GM21367 (cell line): ENCODE results near the gene BIRC7.

Experiments
- ATAC-seq: cut with Tn5 transposase; IDR thresholded peaks from one replicate; pipeline ENCODE4 v1.9.1; 2021; ENCODE audit not compliant: unreplicated experiment

BIRC7 gene, protein sequence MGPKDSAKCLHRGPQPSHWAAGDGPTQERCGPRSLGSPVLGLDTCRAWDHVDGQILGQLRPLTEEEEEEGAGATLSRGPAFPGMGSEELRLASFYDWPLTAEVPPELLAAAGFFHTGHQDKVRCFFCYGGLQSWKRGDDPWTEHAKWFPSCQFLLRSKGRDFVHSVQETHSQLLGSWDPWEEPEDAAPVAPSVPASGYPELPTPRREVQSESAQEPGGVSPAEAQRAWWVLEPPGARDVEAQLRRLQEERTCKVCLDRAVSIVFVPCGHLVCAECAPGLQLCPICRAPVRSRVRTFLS

DNA sequence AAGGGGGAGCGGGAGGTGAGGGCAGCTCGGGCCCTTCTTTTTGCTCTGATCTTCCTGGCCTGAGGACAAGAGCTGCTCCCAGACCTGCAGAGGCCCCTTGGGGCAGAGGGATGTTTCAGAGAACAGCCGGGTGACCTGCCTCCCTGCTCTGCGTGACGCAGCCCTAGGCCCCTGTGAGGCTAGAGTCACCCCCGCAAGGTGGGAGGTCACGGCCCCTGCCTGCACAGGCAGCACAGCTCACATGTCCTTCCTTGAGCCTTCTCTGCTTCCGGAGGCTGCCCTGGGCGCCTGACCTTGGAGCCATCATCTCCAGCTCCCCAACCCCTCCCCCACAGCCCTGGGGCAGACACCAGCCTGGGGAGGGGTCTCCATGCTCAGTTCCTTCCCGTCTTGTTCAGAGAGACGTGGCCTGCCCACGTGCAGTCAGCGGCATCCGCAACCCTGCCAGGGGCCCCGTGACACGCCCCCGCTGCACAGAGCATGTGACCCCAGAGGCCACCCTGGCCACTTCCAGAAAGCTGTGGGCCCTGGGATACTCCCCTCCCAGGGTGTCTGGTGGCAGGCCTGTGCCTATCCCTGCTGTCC, at the start of gene BIRC7:
Gene BIRC7, plus strand, starts transcription at position 507 of the 585 bp plus-strand sequence. CDS start 192 bp downstream, outside the sequence.
- ATAC-seq, result no peak

DNA sequence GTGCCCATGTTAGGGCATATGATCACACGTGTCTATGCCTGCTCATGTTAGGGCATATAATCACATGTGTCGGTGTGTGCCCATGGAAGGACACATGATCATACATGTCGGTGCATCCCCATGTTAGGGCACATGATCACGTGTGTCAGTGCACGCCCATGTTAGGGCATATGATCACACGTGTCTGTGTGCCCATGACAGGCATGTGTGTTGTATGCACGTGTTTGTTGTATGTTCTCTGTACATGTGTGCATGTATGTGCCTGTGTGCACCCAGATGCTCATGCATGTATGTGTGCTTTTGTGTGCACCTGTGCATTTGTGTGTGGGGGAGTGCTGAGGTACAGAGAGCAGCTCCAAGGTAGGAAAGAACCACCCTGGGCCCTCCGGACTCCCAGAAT, 49.6 kb upstream of the BIRC7 start:
- no peak for ATAC-seq

DNA sequence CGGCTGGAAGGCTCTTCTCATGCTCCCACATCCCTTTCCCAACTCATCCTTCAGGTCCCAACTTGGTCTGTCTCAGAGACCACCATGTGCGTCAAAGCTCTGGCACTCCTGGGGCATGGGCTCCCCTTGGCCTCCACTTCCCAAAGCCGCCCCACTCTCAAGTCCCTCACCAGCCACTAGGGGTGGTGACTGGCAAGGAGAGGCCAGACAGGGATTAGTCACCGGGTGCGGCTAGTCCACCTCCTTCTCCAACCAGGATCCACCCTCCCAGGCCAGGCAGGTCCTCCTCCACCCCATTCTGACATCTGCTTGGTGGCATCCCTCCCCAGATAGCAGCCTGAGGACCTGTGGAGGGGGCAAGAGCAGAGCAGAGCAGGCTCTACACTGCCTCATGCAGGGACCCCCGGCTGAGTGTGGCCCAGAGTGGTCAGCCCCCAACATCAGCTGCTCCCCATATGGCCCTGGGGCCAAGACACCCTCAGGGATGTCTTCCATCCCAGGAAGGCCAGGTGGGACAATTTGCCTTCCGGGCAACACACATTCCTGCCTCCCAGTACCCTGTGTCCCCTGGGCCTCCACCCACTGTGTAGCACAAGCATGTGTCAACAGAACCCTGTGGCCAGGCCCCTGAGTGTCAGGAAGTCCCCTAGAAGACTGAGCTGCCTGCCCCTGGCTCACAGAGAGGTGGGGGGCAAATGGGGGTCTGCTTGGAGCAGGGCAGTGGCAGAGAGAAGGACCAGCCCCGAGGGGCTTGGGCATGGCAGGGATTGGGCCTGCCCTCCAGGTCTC, 49.0 kb upstream of the BIRC7 start:
- ATAC-seq, result no peak

DNA sequence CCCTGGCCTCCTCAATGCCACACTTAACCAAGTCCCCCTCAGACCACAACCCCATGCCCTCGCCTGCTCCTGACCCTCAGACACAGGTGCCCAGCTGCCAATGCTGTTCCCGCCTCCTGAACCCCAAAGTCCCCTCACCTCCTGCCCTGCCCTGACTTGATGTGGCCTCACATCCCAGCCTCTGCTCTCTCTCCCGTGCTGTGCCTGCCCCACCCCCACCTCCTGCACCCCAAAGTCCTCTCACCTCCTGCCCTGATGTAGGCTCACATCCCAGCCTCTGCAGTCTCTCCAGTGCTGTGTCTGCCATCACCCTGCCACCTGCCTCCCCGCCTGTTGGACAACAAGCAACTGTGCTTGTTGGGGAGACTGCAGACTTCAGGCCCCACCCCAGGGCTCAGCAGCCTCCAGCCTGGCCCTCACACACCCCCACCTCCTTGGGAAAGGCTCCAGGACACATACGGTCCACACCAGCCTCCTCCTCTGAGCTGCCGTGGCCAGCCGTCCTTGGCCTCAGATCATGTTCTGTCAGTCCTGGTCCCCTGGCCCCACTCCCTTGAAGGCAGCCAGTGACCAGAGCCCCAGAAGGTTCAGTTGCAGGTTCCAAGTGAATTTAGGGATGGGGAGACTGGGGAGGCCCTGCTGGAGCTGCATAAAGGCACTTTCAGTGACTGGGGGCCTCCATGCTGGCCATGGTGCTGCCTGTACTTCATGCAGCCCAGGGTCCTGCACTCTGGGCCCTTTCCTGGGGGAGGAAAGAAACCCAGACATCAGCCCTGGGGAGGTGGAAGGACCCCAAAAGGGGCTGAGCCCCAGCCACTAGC, 48.2 kb upstream of the BIRC7 start:
- no peak for ATAC-seq

DNA sequence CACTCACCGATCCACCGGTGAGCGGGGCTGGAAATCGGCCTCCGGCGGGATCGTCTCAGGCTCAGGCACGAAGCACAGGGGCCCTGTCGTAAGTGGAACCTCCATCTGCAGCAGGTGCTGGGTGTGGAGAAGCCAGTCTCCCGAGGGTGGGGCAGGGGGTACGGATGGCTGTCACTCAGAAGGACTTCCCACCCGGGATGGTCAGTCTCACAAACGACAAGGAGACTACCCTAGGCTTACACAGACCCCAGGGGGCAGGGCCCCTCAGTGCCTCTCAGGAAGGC, 47.6 kb upstream of the BIRC7 start:
- ATAC-seq, result no peak

DNA sequence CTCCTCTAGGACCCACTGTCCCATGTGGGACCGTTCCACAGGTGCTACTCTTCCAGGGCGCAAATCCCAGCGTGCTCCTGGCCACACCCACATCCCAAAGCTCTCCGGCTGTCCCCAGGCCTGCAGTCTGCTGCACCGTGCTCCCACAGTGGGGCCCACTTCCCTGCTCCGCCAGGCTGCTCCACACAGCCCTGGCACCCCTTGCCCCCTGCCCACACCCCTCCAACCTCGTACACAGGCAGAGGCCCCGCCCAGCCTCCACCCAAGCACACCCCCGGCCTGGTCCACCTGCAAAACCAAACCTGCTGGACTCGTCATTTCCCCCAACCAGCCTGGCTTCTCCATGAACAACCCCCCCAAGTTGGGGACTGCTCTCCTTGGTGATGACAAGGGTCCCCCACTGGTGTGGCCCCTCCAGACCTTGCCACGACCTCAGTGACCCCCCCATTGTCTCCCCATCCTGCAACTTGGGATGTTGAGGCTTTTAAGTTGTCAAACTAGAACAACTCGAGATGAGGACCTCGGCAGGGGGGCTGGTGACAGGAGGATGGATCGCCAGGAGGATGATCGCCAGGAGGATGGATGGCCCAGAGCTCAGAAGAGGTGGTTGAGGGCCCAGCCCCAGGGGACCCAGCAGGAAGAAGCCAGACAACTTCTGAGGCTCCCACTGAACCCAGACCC, 46.9 kb upstream of the BIRC7 start:
- no peak for ATAC-seq

DNA sequence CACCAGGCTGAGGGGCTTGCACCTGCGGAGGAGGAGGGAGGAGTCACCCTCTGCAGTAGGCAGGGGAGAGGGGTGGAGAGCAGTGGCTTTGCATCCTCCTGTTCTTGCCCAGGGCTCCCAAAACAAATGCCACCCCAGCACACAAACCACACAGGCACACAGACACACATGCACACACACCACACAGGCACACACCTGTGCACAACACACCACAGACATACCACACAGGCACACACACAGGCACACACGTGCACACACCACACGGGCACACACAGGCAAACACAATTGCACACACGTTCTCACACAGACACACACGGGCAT, 46.4 kb upstream of the BIRC7 start:
- ATAC-seq, result no peak

DNA sequence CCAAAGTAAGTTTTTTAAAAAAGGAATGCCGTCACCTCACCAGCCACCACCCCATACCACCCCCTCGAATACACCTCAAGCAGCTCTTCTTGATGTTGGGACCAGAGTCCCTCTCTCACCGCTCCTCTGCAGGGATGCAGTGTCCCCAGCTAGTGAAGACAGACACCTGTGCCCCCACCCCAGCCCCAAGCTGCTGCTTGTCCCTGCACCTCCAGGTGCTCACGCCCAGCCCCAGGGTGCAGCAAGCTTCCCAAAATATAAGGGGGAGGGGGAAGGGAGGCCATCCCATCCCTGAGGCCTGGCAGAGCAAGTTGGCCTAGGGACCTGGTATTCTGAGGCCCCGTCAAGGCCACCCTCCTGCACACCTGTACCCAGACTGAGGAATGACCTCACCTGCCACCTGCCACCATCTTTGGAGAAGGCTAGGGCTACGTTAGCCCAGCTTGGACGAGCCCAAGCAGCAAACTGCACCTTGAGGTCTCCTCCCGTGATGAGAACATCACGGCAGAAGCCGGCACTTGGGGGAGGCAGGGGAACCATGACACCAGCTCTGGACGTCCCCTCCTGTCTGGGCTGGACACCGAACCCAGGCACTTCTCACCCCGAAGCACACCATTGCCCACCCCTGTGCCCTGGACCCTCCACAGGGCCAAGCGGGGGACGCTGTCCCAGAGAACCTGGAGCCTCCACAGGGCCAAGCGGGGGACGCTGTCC, 45.7 kb upstream of the BIRC7 start:
- ATAC-seq, result no peak

DNA sequence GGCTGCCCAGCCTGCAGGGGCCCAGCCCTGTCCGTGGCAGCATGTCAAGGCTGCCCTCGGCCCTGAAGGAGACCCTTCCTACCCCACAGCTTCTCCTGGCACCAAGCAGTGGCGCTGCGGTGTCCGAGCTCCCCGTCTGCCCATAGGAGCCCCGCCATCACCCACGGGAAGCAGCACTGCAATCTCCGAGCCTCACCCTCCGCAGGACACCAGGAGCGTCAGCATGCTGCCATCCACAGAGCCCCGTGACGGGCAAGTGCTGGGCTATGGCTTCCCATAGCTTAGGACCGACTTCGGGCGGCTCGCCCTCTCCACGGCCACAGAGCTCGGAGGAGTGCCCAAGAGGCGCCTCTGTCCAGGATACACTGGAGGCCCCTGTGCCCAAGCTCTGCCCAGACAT, 44.9 kb upstream of the BIRC7 start:
- no peak for ATAC-seq

DNA sequence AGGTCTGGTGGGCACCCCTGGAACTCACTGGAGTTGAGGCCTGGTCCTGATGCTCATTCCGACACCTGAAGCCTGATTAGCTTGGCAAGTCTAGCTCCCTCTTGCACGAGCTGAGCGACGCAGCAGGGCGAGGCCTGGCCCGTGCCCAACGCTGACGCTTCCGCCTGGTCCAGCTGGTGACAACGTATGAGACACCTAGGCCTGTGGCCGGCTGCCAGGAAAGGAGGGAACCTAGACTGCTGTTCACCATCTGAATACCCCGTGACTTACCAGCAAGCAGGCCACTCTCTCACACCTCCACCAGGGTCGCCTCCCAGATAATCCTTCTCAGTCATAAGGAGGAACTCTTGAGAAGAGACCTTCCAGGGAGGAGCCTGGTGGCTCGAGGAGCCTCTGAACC, 44.3 kb upstream of the BIRC7 start:
- ATAC-seq, result no peak

DNA sequence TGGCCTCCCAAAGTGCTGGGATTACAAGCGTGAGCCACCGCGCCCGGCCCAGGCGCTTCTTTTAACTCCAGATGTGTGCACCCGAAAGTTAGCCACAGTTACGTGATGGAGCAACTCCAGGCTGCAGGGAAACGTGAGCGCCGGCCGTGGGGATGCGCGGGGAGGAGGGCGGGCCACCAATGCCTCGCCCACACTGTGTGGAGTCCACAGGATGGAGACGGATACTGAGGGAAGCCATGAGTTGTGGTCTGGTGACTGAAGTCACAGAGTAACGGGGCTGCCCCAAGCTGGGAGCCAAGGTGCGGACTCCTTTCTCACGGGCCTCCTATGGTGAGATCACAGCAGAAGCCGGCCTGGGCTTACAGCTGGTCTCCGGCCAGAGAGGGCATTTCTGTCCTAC, 43.0 kb upstream of the BIRC7 start:
- ATAC-seq, result no peak

DNA sequence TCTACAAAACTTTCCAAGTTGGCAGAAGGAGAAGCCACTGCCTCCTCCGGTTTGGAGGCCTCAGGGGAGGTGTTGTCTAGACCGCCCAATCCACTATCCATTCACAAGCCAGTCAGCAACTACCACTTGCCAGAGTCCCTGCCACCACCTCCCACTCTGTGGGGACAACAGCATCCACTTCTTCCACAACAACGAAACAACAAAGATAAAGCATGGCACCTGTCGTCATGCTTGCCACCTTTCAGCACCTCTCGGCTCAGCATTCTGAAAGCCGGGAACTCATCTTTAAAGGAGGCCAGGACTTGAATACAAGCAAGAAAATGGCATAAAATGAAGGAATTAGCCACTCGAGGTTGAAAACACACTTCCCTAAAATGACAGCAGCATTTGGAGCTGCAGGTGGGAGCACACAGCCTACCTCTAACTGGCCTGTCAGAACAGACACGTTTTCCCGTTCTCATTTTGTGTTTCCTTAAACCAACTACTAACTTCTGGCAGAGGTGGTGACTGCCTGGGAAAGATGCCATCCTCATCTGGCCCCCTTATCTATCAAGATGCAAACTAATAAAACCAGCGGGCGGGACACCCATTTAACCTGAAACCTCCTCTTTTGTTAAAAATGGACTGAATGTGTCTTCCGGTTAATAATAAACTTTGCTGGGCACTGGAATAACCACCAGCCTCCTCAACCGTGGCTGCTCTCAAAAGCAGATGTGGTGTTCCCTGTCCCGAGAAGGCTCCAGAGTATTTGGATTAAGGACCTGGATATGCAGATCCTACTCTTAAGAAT, 41.5 kb upstream of the BIRC7 start:
- no peak for ATAC-seq

DNA sequence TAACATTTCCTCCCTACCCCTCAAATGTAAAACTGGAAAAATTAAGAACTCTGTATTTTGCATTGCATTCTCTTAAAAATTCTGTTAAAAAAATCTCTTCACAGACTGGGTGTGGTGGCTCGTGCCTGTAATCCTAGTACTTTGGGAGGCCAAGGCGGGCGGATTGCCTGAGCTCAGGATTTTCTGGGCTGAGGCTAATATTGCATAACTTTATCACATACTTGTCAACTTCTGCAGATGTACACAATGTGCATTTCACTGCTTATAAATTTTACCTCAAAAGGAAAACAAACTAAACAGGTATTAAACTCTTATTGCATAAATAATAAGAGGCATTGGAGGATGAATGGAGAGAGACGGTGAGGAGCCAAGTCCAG, 40.9 kb upstream of the BIRC7 start:
- no peak for ATAC-seq

DNA sequence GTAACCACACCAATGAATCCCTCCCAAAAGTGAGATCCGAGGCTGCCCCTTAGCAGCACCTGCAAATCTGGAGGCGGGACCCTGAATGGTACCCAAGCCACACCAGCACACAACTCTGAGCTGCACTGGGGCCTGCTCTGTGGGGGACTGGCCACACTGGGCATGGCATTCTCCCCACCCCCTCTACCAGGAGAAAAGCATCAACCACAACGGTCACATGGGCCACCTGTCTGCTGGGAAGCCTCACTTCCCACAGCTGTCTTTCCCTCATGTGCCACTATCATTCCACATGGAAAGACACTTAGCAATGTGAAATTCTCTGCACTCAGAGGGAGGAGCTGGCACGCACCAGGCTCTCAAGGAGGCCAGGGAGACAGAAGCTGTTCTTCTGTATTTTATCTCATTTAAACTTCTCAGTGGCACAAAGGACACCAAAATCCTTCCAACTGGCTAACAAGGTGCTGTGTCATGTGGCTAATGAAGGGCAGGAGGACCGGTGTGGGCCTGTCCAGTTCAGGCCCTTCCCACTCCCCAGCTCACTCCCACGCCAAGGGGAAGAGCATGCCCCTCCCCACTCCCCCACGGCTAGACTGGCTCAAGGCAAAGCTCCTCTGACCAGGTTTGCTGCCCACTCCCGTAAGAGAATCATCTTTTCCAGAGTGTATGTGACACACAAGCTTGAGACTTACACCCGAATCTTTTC, 38.8 kb upstream of the BIRC7 start:
- no peak for ATAC-seq

DNA sequence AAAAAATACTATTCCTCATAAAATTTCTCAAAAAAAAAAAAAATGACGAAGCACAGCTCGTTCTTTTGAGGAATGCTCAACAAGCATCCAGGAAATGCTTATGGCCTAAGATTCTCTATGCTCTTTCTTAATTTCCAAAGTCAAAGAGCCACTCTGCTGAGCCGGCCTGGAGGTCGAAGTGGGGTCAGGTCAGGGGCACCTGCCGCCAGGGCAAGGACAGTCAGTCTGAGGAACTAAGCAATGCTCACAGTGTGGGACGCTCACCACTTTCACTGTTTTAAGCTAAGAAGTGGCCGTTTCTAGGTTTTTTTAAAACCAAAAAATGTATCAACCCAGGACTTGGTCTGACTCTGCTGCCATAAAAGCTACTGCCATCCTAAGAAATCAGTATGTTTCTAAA, 37.1 kb upstream of the BIRC7 start:
- no peak for ATAC-seq

DNA sequence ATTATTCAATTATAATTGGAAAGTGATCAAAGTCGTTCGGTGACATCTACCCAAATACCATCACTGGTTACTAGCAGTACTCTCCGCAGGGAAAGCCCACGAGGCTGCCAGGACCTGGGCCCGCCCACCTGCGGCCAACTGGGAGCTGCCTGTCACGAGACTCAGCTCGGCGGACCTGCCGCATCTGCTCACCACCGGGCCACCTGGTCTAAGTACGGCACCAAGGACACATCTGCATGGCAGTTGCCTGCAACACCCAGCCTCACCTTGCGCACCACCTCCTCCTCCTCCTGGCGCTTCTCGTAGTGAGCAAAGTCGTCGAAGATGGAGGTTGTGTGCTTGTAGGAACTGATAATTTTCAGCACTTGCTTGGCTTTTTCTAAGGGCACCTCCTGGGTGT, 33.7 kb upstream of the BIRC7 start:
- ATAC-seq, result no peak

DNA sequence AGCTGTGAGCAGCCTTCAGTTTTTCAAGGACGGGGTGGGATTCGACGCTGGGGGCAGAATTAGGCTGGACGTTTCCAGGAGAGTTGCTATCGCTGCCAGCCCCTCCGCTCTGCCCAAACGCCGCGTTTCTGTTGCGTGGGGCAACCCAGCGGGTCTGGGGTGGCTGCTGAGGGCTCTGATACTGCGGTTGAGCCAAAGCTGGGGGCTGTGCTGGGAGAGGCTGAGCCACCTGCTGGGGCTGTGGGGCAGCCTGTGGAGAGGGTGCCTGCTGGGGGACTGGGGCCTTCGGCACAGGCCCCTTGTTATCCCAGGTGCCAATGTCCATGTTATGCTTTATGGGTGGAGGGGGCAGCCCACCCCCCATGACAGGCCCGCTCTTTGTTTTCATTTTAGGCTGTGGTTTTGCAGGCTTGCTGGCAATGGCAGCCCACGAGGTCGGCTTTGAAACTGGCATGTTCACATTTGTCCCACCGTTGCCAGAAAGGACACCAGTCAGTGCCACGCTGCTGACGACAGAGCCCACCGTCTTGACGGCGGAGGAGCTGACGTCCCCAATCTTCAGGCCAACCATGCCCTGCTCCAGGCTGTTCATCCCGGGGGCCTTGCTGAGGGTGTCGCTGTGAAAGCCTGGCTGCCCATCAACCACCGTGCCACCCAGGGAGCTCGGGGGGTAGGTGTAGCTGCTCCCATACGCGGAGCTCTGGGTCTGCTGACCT, 32.7 kb upstream of the BIRC7 start:
- ATAC-seq, result no peak

DNA sequence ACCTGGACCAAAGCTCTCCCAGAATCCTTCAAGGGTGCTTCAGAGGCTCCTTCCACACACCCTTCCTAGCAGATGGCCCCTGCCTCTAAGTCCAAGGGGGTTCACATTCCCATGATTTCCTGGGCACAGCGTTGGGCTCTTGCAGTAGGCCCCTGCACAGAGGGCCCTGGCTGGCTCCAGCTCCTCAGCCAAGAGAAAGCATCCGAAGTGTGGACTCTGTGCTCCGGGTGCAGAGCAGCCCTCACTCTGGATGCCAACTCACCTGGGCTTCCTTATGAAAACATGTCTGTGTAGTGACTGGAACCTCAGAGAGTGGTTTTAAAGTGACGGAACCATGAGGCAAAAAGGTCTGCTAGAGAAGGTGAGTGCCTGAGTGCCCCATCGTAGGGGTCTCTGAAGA, 31.3 kb upstream of the BIRC7 start:
- ATAC-seq, result no peak

DNA sequence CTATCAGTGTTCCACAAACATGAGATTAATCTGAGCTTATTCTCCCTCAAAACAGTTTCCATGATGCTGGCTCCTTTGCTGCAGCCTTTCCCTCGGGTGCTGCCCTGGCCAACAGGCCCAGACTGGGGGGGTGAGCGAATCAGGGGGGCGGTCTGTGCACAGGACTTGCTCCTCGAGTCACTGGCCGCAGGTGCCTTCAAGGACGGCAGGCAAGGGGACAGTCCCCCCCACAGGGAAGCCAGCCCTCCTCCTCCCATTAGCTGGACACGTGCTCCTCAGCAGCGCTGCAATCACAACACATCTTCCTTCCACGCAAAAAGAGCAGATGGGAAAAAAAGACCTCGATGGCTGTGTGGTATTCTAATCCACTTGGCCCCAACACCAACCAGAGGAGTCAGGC, 29.8 kb upstream of the BIRC7 start:
- no peak for ATAC-seq
